ENCODE data around the gene GSK3A.
A peak's percentile ranks its signal among the peaks of the same experiment; 100 is the strongest.

GSK3A gene

GRCh38 chr19:42200116-42200715, 42.2 kb downstream of the GSK3A start:
- no peak for DNase-seq (ENCODE audit: low read depth in 2 of 2)

- no peak for DNase-seq (ENCODE audit: low read depth in 2 of 2)
Observed at GRCh38 chr19:42199440-42200115, 42.8 kb downstream of the GSK3A start.

GRCh38 chr19:42198676-42199439, 43.5 kb downstream of the GSK3A start:
- DNase-seq (ENCODE audit: low read depth in 2 of 2) = no peak

- DNase-seq (ENCODE audit: low read depth in 2 of 2) = no peak
Observed at GRCh38 chr19:42197375-42197817, 45.0 kb downstream of the GSK3A start.

GRCh38 chr19:42196011-42197001, 46.1 kb downstream of the GSK3A start:
- DNase-seq (ENCODE audit: low read depth in 2 of 2) = no peak

GRCh38 chr19:42193706-42194105, 48.7 kb downstream of the GSK3A start:
- DNase-seq (ENCODE audit: low read depth in 2 of 2) = no peak

GRCh38 chr19:42193294-42193693, 49.1 kb downstream of the GSK3A start:
- no peak for DNase-seq (ENCODE audit: low read depth in 2 of 2)

- DNase-seq (ENCODE audit: low read depth in 2 of 2) = no peak
Observed at GRCh38 chr19:42191855-42192254, 50.5 kb downstream of the GSK3A start.

GRCh38 chr19:42191330-42191729, 51.1 kb downstream of the GSK3A start:
- DNase-seq (ENCODE audit: low read depth in 2 of 2) = no peak

- no peak for DNase-seq (ENCODE audit: low read depth in 2 of 2)
Observed at GRCh38 chr19:42189133-42189532, 53.3 kb downstream of the GSK3A start.

GRCh38 chr19:42188665-42189064, 53.7 kb downstream of the GSK3A start:
- DNase-seq (ENCODE audit: low read depth in 2 of 2) = no peak

- DNase-seq (ENCODE audit: low read depth in 2 of 2) = no peak
Observed at GRCh38 chr19:42185277-42185676, 57.1 kb downstream of the GSK3A start.

GRCh38 chr19:42184401-42184861, 58.0 kb downstream of the GSK3A start:
- peak; percentile 62 to 72 for DNase-seq (ENCODE audit: low read depth in 2 of 2)
